ENCODE data around the gene CACNA1D. TPM values are rescaled to one million over a fixed set of nuclear protein-coding genes. Genes with fewer than 3 reads are reported as not detected.
A peak's percentile ranks its signal among the peaks of the same experiment; 100 is the strongest.

The CACNA1D gene
- total RNA-seq, 1 donor from 2014 or later: 2.8 TPM

GRCh38 chr3:53843195-53844177, 349.1 kb downstream of the CACNA1D start:
- Mint-ChIP-seq H3K4me1 (peaks cover 15% of the 10 kb centered on the region), H3K27me3 (ENCODE audit: low read depth) (peaks cover 29% of the 10 kb centered on the region), H3K36me3 (no peaks in the 10 kb centered on the region), H3K27ac (no peak overlapping the region), H3K9me3 (no peaks in the 10 kb centered on the region), H3K4me3 (no peak overlapping the region)
- DNase-seq (ENCODE audit: low spot score in 2 of 2, unreplicated experiment in 2 of 2): no peak
- no peak for TF ChIP-seq CTCF (IDR thresholded peaks at IDR 0.05; ENCODE audit: unreplicated experiment)

GRCh38 chr3:53844262-53845102, 350.1 kb downstream of the CACNA1D start:
- no peaks in the 10 kb centered on the region for H3K36me3 Mint-ChIP-seq
- H3K27ac Mint-ChIP-seq: no peak overlapping the region
- no peak for TF ChIP-seq CTCF (IDR thresholded peaks at IDR 0.05; ENCODE audit: unreplicated experiment)
- no peaks in the 10 kb centered on the region for H3K9me3 Mint-ChIP-seq
- H3K4me1 Mint-ChIP-seq: peaks cover 15% of the 10 kb centered on the region
- H3K27me3 Mint-ChIP-seq (ENCODE audit: low read depth): peaks cover 34% of the 10 kb centered on the region
- peak overlapping the region; percentile 67 for H3K4me3 Mint-ChIP-seq
- DNase-seq (ENCODE audit: low spot score in 2 of 2, unreplicated experiment in 2 of 2): no peak

- Mint-ChIP-seq H3K4me3 (peak overlapping the region; percentile 67), H3K27me3 (ENCODE audit: low read depth) (peaks cover 34% of the 10 kb centered on the region), H3K27ac (no peak overlapping the region), H3K36me3 (no peaks in the 10 kb centered on the region), H3K4me1 (peaks cover 15% of the 10 kb centered on the region), H3K9me3 (no peaks in the 10 kb centered on the region)
- no peak for TF ChIP-seq CTCF (IDR thresholded peaks at IDR 0.05; ENCODE audit: unreplicated experiment)
- no peak for DNase-seq (ENCODE audit: low spot score in 2 of 2, unreplicated experiment in 2 of 2)
Measured at GRCh38 chr3:53845103-53845880, 350.9 kb downstream of the CACNA1D start.

GRCh38 chr3:53845881-53846133, 351.4 kb downstream of the CACNA1D start:
- H3K27ac Mint-ChIP-seq: no peak overlapping the region
- no peak for TF ChIP-seq CTCF (IDR thresholded peaks at IDR 0.05; ENCODE audit: unreplicated experiment)

GRCh38 chr3:53846134-53846850, 351.9 kb downstream of the CACNA1D start, which contains the start of the genes CHDH and IL17RB:
Gene CHDH (minus strand): TSS chr3:53846419. CDS start chr3:53824008, 22,411 bp downstream.
Gene IL17RB (plus strand): TSS chr3:53846568. CDS start chr3:53846589, 21 bp downstream.
- no peaks in the 10 kb centered on the region for H3K9me3 Mint-ChIP-seq
- no peaks in the 10 kb centered on the region for H3K36me3 Mint-ChIP-seq
- H3K27me3 Mint-ChIP-seq (ENCODE audit: low read depth): peaks cover 34% of the 10 kb centered on the region
- no peak within 1 kb of the TSS for H3K27ac Mint-ChIP-seq
- peak in 1 of 2 experiments; percentile 43 for DNase-seq (ENCODE audit: low spot score in 2 of 2, unreplicated experiment in 2 of 2)
- TF ChIP-seq CTCF (IDR thresholded peaks at IDR 0.05; ENCODE audit: unreplicated experiment): no peak
- H3K4me1 Mint-ChIP-seq: peaks cover 17% of the 10 kb centered on the region
- peak within 1 kb of the TSS; percentile 67 for H3K4me3 Mint-ChIP-seq

More at GRCh38 chr3:53845881-53846133, 351.4 kb downstream of the CACNA1D start:
- Mint-ChIP-seq H3K4me1 (peaks cover 15% of the 10 kb centered on the region), H3K4me3 (peak overlapping the region; percentile 67), H3K9me3 (no peaks in the 10 kb centered on the region), H3K27me3 (ENCODE audit: low read depth) (peaks cover 34% of the 10 kb centered on the region), H3K36me3 (no peaks in the 10 kb centered on the region)
- DNase-seq (ENCODE audit: low spot score in 2 of 2, unreplicated experiment in 2 of 2): peak in 1 of 2 experiments; percentile 64
